GM19099 (cell line): Measurements from ENCODE around the gene MEI1.

Experiments
- POLR2A ChIP-seq: IDR thresholded peaks from 3 replicates; pipeline ENCODE4 v1.6.1; 2011; ENCODE audit warnings: low read depth; ENCODE audit not compliant: insufficient read length; ENCODE audit errors: extremely low read depth

Gene MEI1

GRCh38 chr22:41782316-41782715 is 83.0 kb downstream of the MEI1 start:
- no peak for TF ChIP-seq POLR2A

GRCh38 chr22:41782751-41783150 is 83.4 kb downstream of the MEI1 start:
- TF ChIP-seq POLR2A = no peak

GRCh38 chr22:41787331-41787730 is 88.0 kb downstream of the MEI1 start:
- TF ChIP-seq POLR2A = no peak

- no peak for TF ChIP-seq POLR2A
These were observed 94.6 kb downstream of the MEI1 start for GRCh38 chr22:41793871-41794270.

- no peak for TF ChIP-seq POLR2A
These were observed 99.4 kb downstream of the MEI1 start for GRCh38 chr22:41798736-41799135.

- no peak for TF ChIP-seq POLR2A
These were observed 100.4 kb downstream of the MEI1 start for GRCh38 chr22:41799486-41800347.

GRCh38 chr22:41800348-41801146 is 101.2 kb downstream of the MEI1 start, which contains the start of gene CCDC134:
TSS of gene CCDC134 (plus strand) at chr22:41800679. CDS start at chr22:41808891, 8,212 bp downstream.
- TF ChIP-seq POLR2A = peak; percentile 97

- no peak for TF ChIP-seq POLR2A
These were observed 102.0 kb downstream of the MEI1 start for GRCh38 chr22:41801147-41801819.

GRCh38 chr22:41801886-41802285 is 102.6 kb downstream of the MEI1 start:
- TF ChIP-seq POLR2A = no peak

GRCh38 chr22:41805639-41806038 is 106.3 kb downstream of the MEI1 start:
- no peak for TF ChIP-seq POLR2A

GRCh38 chr22:41808400-41808799 is 109.1 kb downstream of the MEI1 start:
- no peak for TF ChIP-seq POLR2A

- TF ChIP-seq POLR2A = no peak
These were observed 110.7 kb downstream of the MEI1 start for GRCh38 chr22:41810022-41810421.

GRCh38 chr22:41812805-41813545 is 113.7 kb downstream of the MEI1 start:
- no peak for TF ChIP-seq POLR2A

- TF ChIP-seq POLR2A = no peak
These were observed 114.6 kb downstream of the MEI1 start for GRCh38 chr22:41813726-41814410.

GRCh38 chr22:41815716-41816115 is 116.4 kb downstream of the MEI1 start:
- no peak for TF ChIP-seq POLR2A

- no peak for TF ChIP-seq POLR2A
These were observed 116.9 kb downstream of the MEI1 start for GRCh38 chr22:41816241-41816640.
